Naive thymus-derived CD8-positive, alpha-beta T cell (primary cell): ENCODE measurements around the gene ADAP1. TPM values are rescaled to one million over a fixed set of nuclear protein-coding genes. Genes with fewer than 3 reads are reported as not detected.

Source experiments
- ATAC-seq, 2 donors: fragments of 150-1000 bp; cut with Tn5 transposase in 1 of 2; sonication (Bioruptor Pico), chemical (Tn5 transposase) in 1 of 2; 1 replicate in 1 of 2; 2 replicates in 1 of 2; pipeline ENCODE4 v1.10.0; 2021; ENCODE audit warnings: mild to moderate bottlenecking in 2 of 2, moderate library complexity in 2 of 2
- POLR2A ChIA-PET: fragments of 350-600 bp; sonication (Branson Sonifier 250); formaldehyde crosslinking; loops from one replicate; lab custom pipeline; 2021; ENCODE audit warnings: antibody characterized with exemption; lab: Charles Lee
- DNase-seq, 10 donors: peaks; one replicate each; pipeline versions ENCODE4 v3.0.0 to v3.0.0-alpha.2; 2020 to 2022
- H3K27ac Mint-ChIP-seq, 10 donors: one replicate each; pipeline ENCODE4 v1.8.0; 2020 to 2022; ENCODE audit warnings: mild to moderate bottlenecking in 10 of 10, mixed read lengths in 10 of 10, moderate library complexity in 4 of 10, inconsistent platforms in 1 of 10
- H3K27me3 Mint-ChIP-seq, 5 donors: one replicate each; pipeline ENCODE4 v1.8.0; 2021 to 2022; ENCODE audit warnings: mixed read lengths in 5 of 5
- H3K36me3 Mint-ChIP-seq, 3 donors: one replicate each; pipeline ENCODE4 v1.8.0; 2020 to 2022; ENCODE audit warnings: mixed read lengths in 3 of 3, mild to moderate bottlenecking in 2 of 3, inconsistent platforms in 1 of 3
- H3K4me1 Mint-ChIP-seq, 4 donors: one replicate each; pipeline ENCODE4 v1.8.0; 2021 to 2022; ENCODE audit warnings: mixed read lengths in 4 of 4
- H3K4me3 Mint-ChIP-seq, 10 donors: one replicate each; pipeline ENCODE4 v1.8.0; 2020 to 2022; ENCODE audit warnings: mild to moderate bottlenecking in 10 of 10, mixed read lengths in 10 of 10, moderate library complexity in 6 of 10, inconsistent platforms in 1 of 10
- H3K9me3 Mint-ChIP-seq, 9 donors: one replicate each; pipeline ENCODE4 v1.8.0; 2020 to 2022; ENCODE audit warnings: mixed read lengths in 9 of 9, mild to moderate bottlenecking in 3 of 9, inconsistent platforms in 1 of 9, moderate library complexity in 1 of 9
- polyA plus RNA-seq, 3 donors: library from polyadenylated mRNA; unstranded; fragments of 300-500 nt; fragmentation: Illumina TruSeq; gene quantifications; one replicate each; pipeline ENCODE4 v1.2.3, GENCODE V29; 2021
- total RNA-seq, 8 experiments: library from RNA in 2 of 8; stranded (reverse) in 2 of 8; gene quantifications; one replicate each; pipeline ENCODE4 v1.2.3 and lab custom pipeline; 2021 to 2026

ADAP1 gene
- total and polyA plus RNA-seq, 5 experiments from 2014 or later, result 7.6 to 18.4 (median 12.4) TPM

DNA sequence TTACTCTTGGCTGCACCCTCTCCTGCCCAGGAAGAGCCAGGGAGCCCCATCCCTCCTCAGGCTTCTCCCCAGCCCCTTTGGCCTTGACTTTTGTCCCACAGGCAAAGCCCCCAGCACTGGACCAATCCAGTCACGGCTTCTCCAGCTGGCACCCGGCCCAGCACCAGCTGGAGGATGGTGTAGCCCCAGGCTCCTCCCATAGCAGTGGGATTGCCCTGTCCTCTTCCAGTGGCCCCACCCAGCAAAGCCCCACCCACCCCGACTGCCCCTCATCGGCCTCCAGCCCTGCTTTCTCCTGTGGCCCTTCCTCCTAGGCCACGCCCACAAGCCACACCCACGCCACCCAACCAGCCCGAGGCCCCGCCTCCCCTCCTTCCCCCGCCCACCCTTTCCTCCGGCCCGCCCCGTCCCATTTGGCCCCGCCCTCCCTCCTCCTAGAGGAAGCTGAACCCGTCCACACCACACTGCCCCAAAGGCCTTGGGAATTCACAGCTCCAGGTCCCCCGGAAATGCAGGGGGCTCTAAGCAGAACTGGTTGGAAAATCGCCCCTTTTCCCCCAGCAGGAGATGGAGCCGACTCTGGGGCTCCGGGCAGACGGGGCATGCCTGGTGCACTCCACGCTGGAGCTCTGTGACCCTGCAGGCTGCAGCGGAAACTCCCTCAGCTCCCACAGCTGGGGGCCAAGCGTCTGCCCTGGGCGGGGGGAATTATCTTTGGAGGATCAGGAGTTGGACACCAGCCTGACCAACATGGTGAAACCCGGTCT lies 52.9 kb downstream of the ADAP1 start:
- Mint-ChIP-seq H3K27me3 (no peaks in the 10 kb centered on the region), H3K9me3 (no peaks in the 10 kb centered on the region), H3K36me3 (peaks cover 4 to 17% (median 4%) of the 10 kb centered on the region in 3 donors), H3K4me3 (no peak overlapping the region), H3K27ac (no peak overlapping the region), H3K4me1 (no peaks in the 10 kb centered on the region)
- DNase-seq, result peak in 1 of 10 donors; percentile 42
- peak in 1 of 2 donors; percentile 26 for ATAC-seq
- POLR2A ChIA-PET, result interaction anchor here (0.6 to 2.0 kb wide), 3 partner anchors 21 to 112 kb away, joined by 5 to 7 read pairs (median 5); no protein-coding TSS in a partner anchor

DNA sequence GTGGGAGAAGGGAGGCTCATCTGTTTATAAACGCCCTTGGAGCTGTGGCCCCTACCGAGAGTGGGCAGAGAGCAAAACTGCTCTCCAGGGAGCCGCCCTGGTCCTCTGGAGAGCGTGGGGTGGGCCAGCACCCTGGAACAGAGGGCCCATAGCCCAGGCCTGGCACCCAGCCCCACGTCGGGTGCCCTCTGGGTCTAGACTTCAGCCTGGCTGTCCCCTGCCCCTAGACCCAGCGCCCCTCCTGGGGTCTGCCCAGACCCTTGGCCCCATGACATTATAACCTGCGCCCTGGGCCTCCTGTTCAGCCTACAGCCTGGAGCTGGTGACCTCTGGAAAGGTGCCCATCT lies 53.5 kb downstream of the ADAP1 start:
- no peaks in the 10 kb centered on the region for H3K27me3 Mint-ChIP-seq
- no peak overlapping the region for H3K4me3 Mint-ChIP-seq
- no peak for ATAC-seq
- no peaks in the 10 kb centered on the region for H3K4me1 Mint-ChIP-seq
- peaks cover 4 to 21% (median 7%) of the 10 kb centered on the region in 3 donors for H3K36me3 Mint-ChIP-seq
- H3K9me3 Mint-ChIP-seq, result no peaks in the 10 kb centered on the region
- DNase-seq, result no peak
- H3K27ac Mint-ChIP-seq, result no peak overlapping the region
- POLR2A ChIA-PET, result interaction anchor here (0.6 to 2.0 kb wide), 4 partner anchors 22 to 111 kb away, joined by 3 to 7 read pairs (median 5); partner anchors contain the start of gene GET4

GRCh38 chr7:900331-901040 lies 54.0 kb downstream of the ADAP1 start:
- POLR2A ChIA-PET, result interaction anchor here (0.6 to 2.0 kb wide), 4 partner anchors 23 to 197 kb away, joined by 3 to 7 read pairs (median 4); partner anchors contain the start of gene GET4
- no peaks in the 10 kb centered on the region for H3K27me3 Mint-ChIP-seq
- H3K4me3 Mint-ChIP-seq, result no peak overlapping the region
- no peaks in the 10 kb centered on the region for H3K4me1 Mint-ChIP-seq
- no peak for ATAC-seq
- H3K9me3 Mint-ChIP-seq, result no peaks in the 10 kb centered on the region
- H3K36me3 Mint-ChIP-seq, result peaks cover 4 to 26% (median 9%) of the 10 kb centered on the region in 3 donors
- DNase-seq, result no peak
- H3K27ac Mint-ChIP-seq, result no peak overlapping the region

GRCh38 chr7:899806-900205 lies 54.7 kb downstream of the ADAP1 start:
- DNase-seq (no peak), ATAC-seq (peak in 1 of 2 donors; percentile 7)
- no peaks in the 10 kb centered on the region for H3K27me3 Mint-ChIP-seq
- H3K36me3 Mint-ChIP-seq, result peaks cover 4 to 29% (median 11%) of the 10 kb centered on the region in 3 donors
- POLR2A ChIA-PET, result interaction anchor here (0.9 kb wide), 1 partner anchor 24 kb away, joined by 3 read pairs; the partner anchor contains the start of gene GET4
- no peaks in the 10 kb centered on the region for H3K9me3 Mint-ChIP-seq
- H3K4me1 Mint-ChIP-seq, result no peaks in the 10 kb centered on the region
- peak overlapping the region in 1 of 10 donors; percentile 22 for H3K4me3 Mint-ChIP-seq
- peak overlapping the region in 1 of 10 donors; percentile 59 for H3K27ac Mint-ChIP-seq

DNA sequence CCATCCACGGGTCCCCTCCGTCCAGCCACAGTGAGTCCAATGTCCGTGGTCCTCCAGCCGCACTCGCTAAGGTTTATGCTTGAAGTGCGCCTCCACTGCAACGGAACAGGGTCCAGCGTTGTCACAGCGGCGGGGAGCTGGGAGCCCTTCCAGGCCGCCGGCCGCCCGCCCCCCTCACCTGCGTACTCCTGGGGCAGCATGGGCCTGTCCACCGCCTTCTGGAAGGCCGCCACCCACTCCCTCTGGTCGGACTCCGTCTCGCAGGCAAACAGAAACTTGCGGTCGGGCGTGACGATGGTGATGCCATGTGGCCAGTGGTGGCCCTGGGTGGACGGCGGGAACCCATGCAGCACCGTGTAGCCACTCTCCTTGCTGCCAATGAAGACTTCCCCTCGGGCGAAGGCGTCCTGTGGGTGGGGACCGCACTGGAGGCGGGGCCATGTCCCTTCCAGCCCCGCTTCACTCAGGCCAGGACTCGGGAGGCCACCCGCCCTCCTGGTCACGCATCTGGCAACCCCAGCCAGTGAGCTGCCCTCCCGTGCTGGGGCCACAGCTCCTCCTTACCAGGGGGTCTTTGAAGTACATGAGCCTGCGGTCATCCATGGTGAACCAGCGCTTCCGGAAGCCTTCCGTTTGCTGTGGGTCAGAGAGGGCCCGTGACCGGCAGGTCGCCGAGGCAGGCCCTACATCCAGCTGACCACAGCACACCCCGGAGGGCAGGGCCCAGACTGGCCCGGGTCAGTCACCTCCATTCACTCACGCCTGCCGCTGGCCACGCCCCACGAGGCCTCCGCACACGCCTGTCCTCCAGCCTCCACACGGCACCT lies 55.4 kb downstream of the ADAP1 start:
- peaks cover 4 to 34% (median 15%) of the 10 kb centered on the region in 3 donors for H3K36me3 Mint-ChIP-seq
- H3K4me1 Mint-ChIP-seq, result no peaks in the 10 kb centered on the region
- H3K4me3 Mint-ChIP-seq, result no peak overlapping the region
- POLR2A ChIA-PET, result no interaction called here
- H3K27ac Mint-ChIP-seq, result peak overlapping the region in 1 of 10 donors; percentile 59
- ATAC-seq, result peak in 1 of 2 donors; percentile 5
- no peaks in the 10 kb centered on the region for H3K27me3 Mint-ChIP-seq
- H3K9me3 Mint-ChIP-seq, result no peaks in the 10 kb centered on the region
- DNase-seq, result no peak

DNA sequence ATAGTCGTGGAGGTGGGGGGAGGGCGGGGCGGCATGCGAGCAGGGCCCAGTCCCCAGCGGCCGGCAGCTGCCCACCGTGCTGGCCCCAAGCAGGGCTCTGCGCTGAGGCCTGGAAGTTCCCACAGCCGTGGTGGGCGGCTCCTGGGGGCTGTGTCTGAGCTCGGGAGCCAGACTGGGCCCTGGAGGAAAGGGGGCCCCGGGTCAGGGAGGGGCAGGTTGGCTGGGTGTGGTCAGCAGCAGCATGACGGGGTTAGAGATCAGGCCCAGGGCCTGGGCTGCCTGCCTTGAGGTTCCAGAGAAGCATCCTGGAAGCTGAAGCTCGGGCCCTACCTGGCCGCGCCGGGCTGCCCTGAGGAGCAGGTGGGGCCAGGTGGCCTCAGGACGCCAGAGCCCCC lies 56.0 kb downstream of the ADAP1 start:
- Mint-ChIP-seq H3K27ac (no peak overlapping the region), H3K4me1 (no peaks in the 10 kb centered on the region), H3K9me3 (no peaks in the 10 kb centered on the region), H3K36me3 (peaks cover 4 to 38% (median 15%) of the 10 kb centered on the region in 3 donors), H3K4me3 (no peak overlapping the region), H3K27me3 (no peaks in the 10 kb centered on the region)
- ATAC-seq, result no peak
- POLR2A ChIA-PET, result interaction anchor here (0.6 kb wide), 1 partner anchor 93 kb away, joined by 3 read pairs; no protein-coding TSS in a partner anchor
- DNase-seq, result no peak

DNA sequence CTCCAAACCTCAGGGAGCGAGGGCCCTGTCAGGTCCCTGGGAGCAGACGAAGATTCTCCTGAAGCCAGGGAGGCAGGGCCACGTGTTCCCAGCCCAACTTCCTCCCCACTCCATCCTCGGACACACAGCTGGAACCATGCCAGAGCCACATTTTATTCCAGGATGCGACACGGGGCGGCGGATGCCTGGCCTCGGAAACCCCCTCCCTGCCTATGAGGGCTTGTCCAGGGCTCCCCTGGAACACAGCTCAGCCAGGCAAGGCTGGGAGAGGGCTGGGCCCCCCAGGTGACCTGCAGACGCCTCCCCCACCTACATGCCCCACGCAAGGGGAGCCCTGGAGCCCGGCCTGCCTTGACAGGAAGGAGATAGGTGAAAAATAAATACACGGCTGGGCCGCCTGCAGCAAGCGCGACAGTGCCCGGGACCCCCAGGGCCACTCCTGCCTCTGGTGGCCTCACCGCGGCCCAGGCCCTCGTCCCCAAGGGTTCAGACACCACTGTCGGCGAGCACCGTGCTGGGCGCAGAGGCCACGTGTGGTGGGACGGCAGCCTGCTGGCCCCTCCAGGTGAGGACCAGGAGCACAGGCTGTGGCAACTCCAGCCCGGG lies 56.6 kb downstream of the ADAP1 start:
- Mint-ChIP-seq H3K4me1 (peaks cover 0 to 3% (median under 1%) of the 10 kb centered on the region in 4 donors), H3K4me3 (no peak overlapping the region), H3K9me3 (no peaks in the 10 kb centered on the region), H3K36me3 (peaks cover 4 to 41% (median 15%) of the 10 kb centered on the region in 3 donors), H3K27me3 (no peaks in the 10 kb centered on the region), H3K27ac (no peak overlapping the region)
- no peak for DNase-seq
- POLR2A ChIA-PET, result interaction anchor here (0.6 kb wide), 1 partner anchor 92 kb away, joined by 3 read pairs; no protein-coding TSS in a partner anchor
- peak in 1 of 2 donors; percentile 17 for ATAC-seq

- peak in 1 of 2 donors; percentile 15 for ATAC-seq
- Mint-ChIP-seq H3K27ac (no peak overlapping the region), H3K4me3 (no peak overlapping the region), H3K9me3 (no peaks in the 10 kb centered on the region), H3K36me3 (peaks cover 0 to 46% (median 15%) of the 10 kb centered on the region in 3 donors), H3K4me1 (peaks cover 0 to 9% (median 7%) of the 10 kb centered on the region in 4 donors), H3K27me3 (no peaks in the 10 kb centered on the region)
- DNase-seq, result no peak
- POLR2A ChIA-PET, result no interaction called here
These were observed 57.4 kb downstream of the ADAP1 start for GRCh38 chr7:897086-897485.

DNA sequence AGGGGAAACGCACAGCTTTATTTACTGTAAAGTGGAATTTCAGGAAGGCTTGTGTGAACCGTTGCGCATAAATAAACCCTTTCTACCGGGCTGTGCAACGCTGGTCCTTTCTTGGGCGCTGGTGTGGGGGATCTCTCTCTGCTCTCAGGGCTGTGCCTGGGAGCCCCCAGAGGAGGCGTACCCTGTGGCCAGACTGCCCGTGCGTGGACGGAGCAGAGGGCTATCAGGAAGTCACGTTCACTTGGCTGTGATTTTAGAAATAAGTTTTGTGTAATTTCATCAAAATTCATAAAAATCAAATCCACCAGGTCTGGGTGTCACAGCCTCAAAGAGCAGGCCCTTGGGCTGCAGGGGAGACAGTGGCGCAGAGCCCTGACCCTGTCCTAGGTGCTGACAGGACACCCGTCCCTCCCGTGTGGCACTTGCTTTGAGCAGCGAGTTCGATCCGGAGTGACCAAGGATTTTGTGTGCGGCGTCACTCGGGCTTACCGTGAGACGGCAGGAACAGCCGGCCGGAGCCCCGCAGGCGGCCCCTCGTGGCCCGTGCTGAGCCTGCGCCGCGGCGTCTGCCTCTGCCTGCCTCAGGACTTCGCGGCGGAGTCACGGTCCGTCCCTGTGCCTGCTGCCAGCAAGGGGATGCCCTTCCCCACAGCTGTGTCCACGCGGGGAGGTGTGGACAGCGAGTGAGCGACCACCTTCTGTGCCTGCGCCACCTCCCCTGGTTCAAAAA lies 58.0 kb downstream of the ADAP1 start:
- ATAC-seq (no peak), DNase-seq (no peak)
- POLR2A ChIA-PET, result interaction anchor here (0.8 kb wide), 1 partner anchor 10 kb away, joined by 3 read pairs; no protein-coding TSS in a partner anchor
- no peaks in the 10 kb centered on the region for H3K27me3 Mint-ChIP-seq
- peaks cover 0 to 9% (median 7%) of the 10 kb centered on the region in 4 donors for H3K4me1 Mint-ChIP-seq
- H3K27ac Mint-ChIP-seq, result peak overlapping the region in 2 of 10 donors; percentile 39 to 43
- H3K9me3 Mint-ChIP-seq, result no peaks in the 10 kb centered on the region
- H3K36me3 Mint-ChIP-seq, result peaks cover 0 to 51% (median 15%) of the 10 kb centered on the region in 3 donors
- no peak overlapping the region for H3K4me3 Mint-ChIP-seq

- H3K4me3 Mint-ChIP-seq, result no peak overlapping the region
- H3K36me3 Mint-ChIP-seq, result peaks cover 0 to 61% (median 17%) of the 10 kb centered on the region in 3 donors
- no peak for ATAC-seq
- no peaks in the 10 kb centered on the region for H3K27me3 Mint-ChIP-seq
- H3K4me1 Mint-ChIP-seq, result peaks cover 0 to 9% (median 7%) of the 10 kb centered on the region in 4 donors
- DNase-seq, result no peak
- peak overlapping the region in 2 of 10 donors; percentile 39 to 43 for H3K27ac Mint-ChIP-seq
- no peaks in the 10 kb centered on the region for H3K9me3 Mint-ChIP-seq
- POLR2A ChIA-PET, result interaction anchor here (0.8 kb wide), 1 partner anchor 9 kb away, joined by 3 read pairs; no protein-coding TSS in a partner anchor
These were observed 58.9 kb downstream of the ADAP1 start for GRCh38 chr7:895451-896052.

- no peaks in the 10 kb centered on the region for H3K9me3 Mint-ChIP-seq
These were observed 59.5 kb downstream of the ADAP1 start for GRCh38 chr7:894927-895450.

More at GRCh38 chr7:894927-895450, 59.5 kb downstream of the ADAP1 start:
- no peak overlapping the region for H3K4me3 Mint-ChIP-seq
- no peak for ATAC-seq
- POLR2A ChIA-PET, result no interaction called here
- no peaks in the 10 kb centered on the region for H3K27me3 Mint-ChIP-seq
- no peak for DNase-seq
- peaks cover 0 to 9% (median 8%) of the 10 kb centered on the region in 4 donors for H3K4me1 Mint-ChIP-seq
- peaks cover 0 to 64% (median 19%) of the 10 kb centered on the region in 3 donors for H3K36me3 Mint-ChIP-seq
- H3K27ac Mint-ChIP-seq, result peak overlapping the region in 1 of 10 donors; percentile 37
